Measurements from ENCODE around the gene SP1. TPM values are rescaled to one million over a fixed set of nuclear protein-coding genes. Genes with fewer than 3 reads are reported as not detected.

Gene SP1
- total and polyA plus RNA-seq, 9 of the 15 experiments (the other 6 are each of a cell fraction or from before 2014, with no cell fraction given) = 8.0 to 65.5 (median 41.6) TPM

DNA sequence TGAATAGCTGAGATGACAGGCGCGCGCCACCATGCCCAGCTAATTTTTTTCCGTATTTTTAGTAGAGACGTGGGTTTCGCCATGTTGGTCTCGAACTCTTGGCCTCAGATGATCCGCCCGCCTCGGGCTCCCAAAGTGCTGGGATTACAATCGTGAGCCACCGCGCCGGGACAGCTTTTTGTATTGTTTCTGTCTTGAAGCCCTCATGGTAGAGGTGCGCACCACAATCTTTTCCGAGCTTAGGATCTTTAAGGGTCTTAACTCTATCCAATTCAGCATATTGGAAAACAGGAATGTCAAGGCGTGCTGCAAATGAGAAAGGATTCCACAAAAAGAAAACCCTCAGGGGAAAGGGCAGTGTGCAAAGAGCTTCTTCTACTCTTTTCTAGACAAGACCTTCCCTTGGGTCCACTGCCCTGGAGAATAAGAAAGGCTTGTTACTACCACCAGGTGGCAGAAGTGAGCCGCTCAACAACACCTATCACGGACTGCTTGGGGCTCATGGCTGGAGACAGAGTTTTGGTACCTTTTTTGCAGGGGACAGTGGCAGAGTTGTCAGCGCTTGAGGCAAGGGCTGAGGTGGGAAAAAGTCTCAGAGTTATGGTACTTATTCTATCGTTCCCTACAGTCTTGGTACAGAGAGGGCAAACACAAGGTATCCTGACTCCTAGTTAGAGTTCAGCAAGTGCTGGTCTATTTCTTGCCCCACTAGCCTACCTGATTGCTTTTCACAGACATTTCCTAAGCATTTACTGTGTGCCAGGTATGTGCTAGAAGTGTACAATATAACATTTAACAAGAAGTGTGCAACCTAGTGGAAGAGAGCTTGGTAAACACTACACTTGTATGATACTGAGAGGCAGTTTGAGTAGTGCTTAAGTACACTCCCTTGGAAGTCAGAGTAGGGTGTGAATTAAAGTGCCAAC, 27.4 kb upstream of the SP1 start (continued):
- 0 out of 2 replicates have a peak, but pooled peaks have one; percentile 28 for TF ChIP-seq MGA (IDR thresholded peaks at IDR 0.05)
- no peak for TF ChIP-seq HDAC1 (IDR thresholded peaks at IDR 0.05)
- TF ChIP-seq ETV6 (IDR thresholded peaks at IDR 0.05; ENCODE audit: borderline replicate concordance in 1 of 2, low read depth in 2 of 2, low read length in 1 of 2) = no peak
- no peak for TF ChIP-seq ETV6 (CRISPR knock-in tag; IDR thresholded peaks at IDR 0.05; ENCODE audit: borderline replicate concordance)
- 0 out of 2 replicates have a peak, but pooled peaks have one; percentile 9 for TF ChIP-seq ZNF384 (IDR thresholded peaks at IDR 0.05; ENCODE audit: low read depth, low read length)
- TF ChIP-seq ZNF644 (tag; IDR thresholded peaks at IDR 0.05; ENCODE audit: low read depth) = no peak
- no peak for TF ChIP-seq ZNF57 (CRISPR knock-in tag; IDR thresholded peaks at IDR 0.05)
- no peak for TF ChIP-seq PHTF2 (CRISPR knock-in tag; IDR thresholded peaks at IDR 0.05)
- TF ChIP-seq ZNF212 (CRISPR knock-in tag; IDR thresholded peaks at IDR 0.05) = 0 out of 2 replicates have a peak, but pooled peaks have one; percentile 56
- TF ChIP-seq, protein P1, sequence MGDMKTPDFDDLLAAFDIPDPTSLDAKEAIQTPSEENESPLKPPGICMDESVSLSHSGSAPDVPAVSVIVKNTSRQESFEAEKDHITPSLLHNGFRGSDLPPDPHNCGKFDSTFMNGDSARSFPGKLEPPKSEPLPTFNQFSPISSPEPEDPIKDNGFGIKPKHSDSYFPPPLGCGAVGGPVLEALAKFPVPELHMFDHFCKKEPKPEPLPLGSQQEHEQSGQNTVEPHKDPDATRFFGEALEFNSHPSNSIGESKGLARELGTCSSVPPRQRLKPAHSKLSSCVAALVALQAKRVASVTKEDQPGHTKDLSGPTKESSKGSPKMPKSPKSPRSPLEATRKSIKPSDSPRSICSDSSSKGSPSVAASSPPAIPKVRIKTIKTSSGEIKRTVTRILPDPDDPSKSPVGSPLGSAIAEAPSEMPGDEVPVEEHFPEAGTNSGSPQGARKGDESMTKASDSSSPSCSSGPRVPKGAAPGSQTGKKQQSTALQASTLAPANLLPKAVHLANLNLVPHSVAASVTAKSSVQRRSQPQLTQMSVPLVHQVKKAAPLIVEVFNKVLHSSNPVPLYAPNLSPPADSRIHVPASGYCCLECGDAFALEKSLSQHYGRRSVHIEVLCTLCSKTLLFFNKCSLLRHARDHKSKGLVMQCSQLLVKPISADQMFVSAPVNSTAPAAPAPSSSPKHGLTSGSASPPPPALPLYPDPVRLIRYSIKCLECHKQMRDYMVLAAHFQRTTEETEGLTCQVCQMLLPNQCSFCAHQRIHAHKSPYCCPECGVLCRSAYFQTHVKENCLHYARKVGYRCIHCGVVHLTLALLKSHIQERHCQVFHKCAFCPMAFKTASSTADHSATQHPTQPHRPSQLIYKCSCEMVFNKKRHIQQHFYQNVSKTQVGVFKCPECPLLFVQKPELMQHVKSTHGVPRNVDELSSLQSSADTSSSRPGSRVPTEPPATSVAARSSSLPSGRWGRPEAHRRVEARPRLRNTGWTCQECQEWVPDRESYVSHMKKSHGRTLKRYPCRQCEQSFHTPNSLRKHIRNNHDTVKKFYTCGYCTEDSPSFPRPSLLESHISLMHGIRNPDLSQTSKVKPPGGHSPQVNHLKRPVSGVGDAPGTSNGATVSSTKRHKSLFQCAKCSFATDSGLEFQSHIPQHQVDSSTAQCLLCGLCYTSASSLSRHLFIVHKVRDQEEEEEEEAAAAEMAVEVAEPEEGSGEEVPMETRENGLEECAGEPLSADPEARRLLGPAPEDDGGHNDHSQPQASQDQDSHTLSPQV (IDR thresholded peaks at IDR 0.05) = peak; percentile 80
- TF ChIP-seq ATF7 (IDR thresholded peaks at IDR 0.05) = 0 out of 2 replicates have a peak, but pooled peaks have one; percentile 37
